GM12878 (cell line): ENCODE measurements around the gene CRB2.

Experiments
- EZH2 ChIP-seq: IDR thresholded peaks from 2 replicates; pipeline ENCODE4 v1.6.1; 2012; ENCODE audit warnings: low read depth, mild to moderate bottlenecking, control low read depth, inconsistent platforms, low read length, borderline replicate concordance; ENCODE audit not compliant: control insufficient read depth
- JUND ChIP-seq: IDR thresholded peaks from 2 replicates; pipeline ENCODE4 v1.6.1; 2012; ENCODE audit warnings: low read depth, mild to moderate bottlenecking, low read length, improper control_type of control experiment, moderate library complexity
- NFYA ChIP-seq: IDR thresholded peaks from 2 replicates; pipeline ENCODE4 v1.6.1; 2011; ENCODE audit warnings: low read depth, mild to moderate bottlenecking, low read length, improper control_type of control experiment, borderline replicate concordance
- POLR2A ChIP-seq: IDR thresholded peaks from 2 replicates; pipeline ENCODE4 v1.6.1; 2011; ENCODE audit warnings: low read depth, mild to moderate bottlenecking, low read length
- TF ChIP-seq, protein P1 (sequence below), 3 experiments: IDR thresholded peaks in 2 of 3; conservative IDR thresholded peaks in 1 of 3; 2 replicates each; pipeline ENCODE4 v1.5.1; 2011; ENCODE audit warnings: low read depth in 3 of 3, low read length in 3 of 3, mild to moderate bottlenecking in 3 of 3, control low read depth in 2 of 3, moderate library complexity in 2 of 3, inconsistent platforms in 1 of 3, mixed read lengths in 1 of 3; ENCODE audit not compliant: control insufficient read depth in 2 of 3, insufficient read depth in 1 of 3; ENCODE audit errors: extremely low read depth in 1 of 3
- TF ChIP-seq, protein P2 (sequence below): IDR thresholded peaks from 2 replicates; pipeline ENCODE4 v1.6.1; 2011; ENCODE audit warnings: low read depth, low read length, improper control_type of control experiment, borderline replicate concordance

DNA sequence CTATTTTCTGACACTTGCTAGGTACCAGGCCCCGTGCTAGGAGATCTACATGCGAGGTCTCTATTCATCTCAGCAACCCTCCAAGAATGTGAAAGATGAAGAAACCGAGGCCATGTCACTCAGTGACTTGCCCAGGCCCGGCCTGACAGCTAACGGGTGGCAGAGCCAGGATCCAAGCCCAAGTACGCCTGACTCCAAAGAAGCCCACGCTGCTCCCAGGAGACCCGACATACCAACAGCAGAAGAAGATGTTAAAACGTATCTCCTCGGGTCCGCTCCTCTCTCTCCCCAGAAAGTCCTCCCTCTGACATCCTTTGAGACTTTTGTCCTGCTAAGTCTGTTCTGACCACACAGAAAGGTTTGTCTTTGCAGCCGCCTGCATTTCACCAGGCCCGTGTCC is 65.2 kb downstream of the CRB2 start:
- no peak for TF ChIP-seq JUND
- TF ChIP-seq, protein P1, sequence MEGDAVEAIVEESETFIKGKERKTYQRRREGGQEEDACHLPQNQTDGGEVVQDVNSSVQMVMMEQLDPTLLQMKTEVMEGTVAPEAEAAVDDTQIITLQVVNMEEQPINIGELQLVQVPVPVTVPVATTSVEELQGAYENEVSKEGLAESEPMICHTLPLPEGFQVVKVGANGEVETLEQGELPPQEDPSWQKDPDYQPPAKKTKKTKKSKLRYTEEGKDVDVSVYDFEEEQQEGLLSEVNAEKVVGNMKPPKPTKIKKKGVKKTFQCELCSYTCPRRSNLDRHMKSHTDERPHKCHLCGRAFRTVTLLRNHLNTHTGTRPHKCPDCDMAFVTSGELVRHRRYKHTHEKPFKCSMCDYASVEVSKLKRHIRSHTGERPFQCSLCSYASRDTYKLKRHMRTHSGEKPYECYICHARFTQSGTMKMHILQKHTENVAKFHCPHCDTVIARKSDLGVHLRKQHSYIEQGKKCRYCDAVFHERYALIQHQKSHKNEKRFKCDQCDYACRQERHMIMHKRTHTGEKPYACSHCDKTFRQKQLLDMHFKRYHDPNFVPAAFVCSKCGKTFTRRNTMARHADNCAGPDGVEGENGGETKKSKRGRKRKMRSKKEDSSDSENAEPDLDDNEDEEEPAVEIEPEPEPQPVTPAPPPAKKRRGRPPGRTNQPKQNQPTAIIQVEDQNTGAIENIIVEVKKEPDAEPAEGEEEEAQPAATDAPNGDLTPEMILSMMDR (IDR thresholded peaks at IDR 0.05 in 2 of 3, conservative IDR thresholded peaks at IDR 0.05 in 1 of 3; ENCODE audit: control insufficient read depth in 2 of 3, extremely low read depth in 1 of 3, insufficient read depth in 1 of 3, low read depth in 3 of 3, low read length in 3 of 3): no peak
- TF ChIP-seq POLR2A: no peak
- TF ChIP-seq EZH2: no peak
- TF ChIP-seq, protein P2, sequence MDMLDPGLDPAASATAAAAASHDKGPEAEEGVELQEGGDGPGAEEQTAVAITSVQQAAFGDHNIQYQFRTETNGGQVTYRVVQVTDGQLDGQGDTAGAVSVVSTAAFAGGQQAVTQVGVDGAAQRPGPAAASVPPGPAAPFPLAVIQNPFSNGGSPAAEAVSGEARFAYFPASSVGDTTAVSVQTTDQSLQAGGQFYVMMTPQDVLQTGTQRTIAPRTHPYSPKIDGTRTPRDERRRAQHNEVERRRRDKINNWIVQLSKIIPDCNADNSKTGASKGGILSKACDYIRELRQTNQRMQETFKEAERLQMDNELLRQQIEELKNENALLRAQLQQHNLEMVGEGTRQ: no peak
- no peak for TF ChIP-seq NFYA
